Small intestine (tissue), 7 donors: Measurements from ENCODE around the gene NT5M. TPM values are rescaled to one million over a fixed set of nuclear protein-coding genes. Genes with fewer than 3 reads are reported as not detected.

Source experiments
- DNase-seq, 2 donors: peaks; one replicate each; pipeline versions ENCODE4 v3.0.0 to v3.0.0-alpha.2; 2013
- FAIRE-seq: peaks from 2 replicates; lab custom pipeline; 2012; peaks lifted over from hg19 to GRCh38; lab: Jason Lieb, UNC
- H3K27ac ChIP-seq, 3 donors: one replicate each; pipeline ENCODE4 v1.5.1; 2013; ENCODE audit warnings: low read length in 2 of 3, mild to moderate bottlenecking in 2 of 3, control low read depth in 1 of 3, inconsistent platforms in 1 of 3, low read depth in 1 of 3, moderate library complexity in 1 of 3
- H3K27me3 ChIP-seq, 3 donors: one replicate each; pipeline ENCODE4 v1.6.1; 2013; ENCODE audit warnings: low read length in 3 of 3, inconsistent platforms in 1 of 3; ENCODE audit not compliant: control insufficient read depth in 3 of 3, insufficient read depth in 3 of 3
- H3K36me3 ChIP-seq, 3 donors: one replicate each; pipeline ENCODE4 v1.6.1; 2013; ENCODE audit warnings: low read length in 3 of 3, inconsistent platforms in 1 of 3, low read depth in 1 of 3, mild to moderate bottlenecking in 1 of 3, moderate library complexity in 1 of 3; ENCODE audit not compliant: control insufficient read depth in 3 of 3, insufficient read depth in 2 of 3
- H3K4me1 ChIP-seq, 3 donors: one replicate each; pipeline ENCODE4 v1.6.1; 2013; ENCODE audit warnings: low read length in 2 of 3, inconsistent platforms in 1 of 3, low read depth in 1 of 3, mild to moderate bottlenecking in 1 of 3, moderate library complexity in 1 of 3; ENCODE audit not compliant: control insufficient read depth in 3 of 3, insufficient read depth in 2 of 3
- H3K4me3 ChIP-seq, 3 donors: one replicate each; pipeline ENCODE4 v1.5.1; 2013; ENCODE audit warnings: low read length in 3 of 3, control low read depth in 1 of 3, inconsistent platforms in 1 of 3, low read depth in 1 of 3, mild to moderate bottlenecking in 1 of 3, moderate library complexity in 1 of 3
- H3K9me3 ChIP-seq, 2 donors: one replicate each; pipeline ENCODE4 v1.6.1; 2013; ENCODE audit warnings: low read depth in 1 of 2, low read length in 1 of 2; ENCODE audit not compliant: control insufficient read depth in 2 of 2, insufficient read depth in 1 of 2
- WGBS, 3 donors: extraction: QIAGEN DNeasy Blood & Tissue Kit; methylation state at CpG; one replicate each; pipeline ENCODE4 v1.1.7; 2013; 5-methylcytosine and 5-hydroxymethylcytosine counted together
- polyA plus RNA-seq, 4 donors: library from polyadenylated mRNA; stranded (reverse) in 3 of 4; unstranded in 1 of 4; fragments of 200-250 nt in 3 of 4; fragments of 120-200 nt in 1 of 4; gene quantifications; one replicate each; pipeline versions ENCODE4 v1.2.1 to v1.2.3, GENCODE V29; 2013
- donor health status: healthy with polysubstance abuse.
- donor health status: control.
- donor health status: control.
- donor health status: Bipolar disorder and iron deficiency.
- donor health status: healthy.

The NT5M gene
- polyA plus RNA-seq, 4 donors = 0.54 to 2.1 (median 1.6) TPM; not detected in 1

- FAIRE-seq (no peak), DNase-seq (no peak)
- peaks cover 0 to 9% (median 0%) of the 10 kb centered on the region in 3 donors for H3K27me3 ChIP-seq
- H3K4me3 ChIP-seq = no peak overlapping the region
- no peaks in the 10 kb centered on the region for H3K36me3 ChIP-seq
- H3K27ac ChIP-seq = no peak overlapping the region
- WGBS, 3 donors = 45 to 56% (median 53%) methylated on average over 2 of the region's 2 CpGs
- H3K9me3 ChIP-seq = peaks cover 0 to 5% of the 10 kb centered on the region in 2 donors
- peaks cover 0 to 3% (median 0%) of the 10 kb centered on the region in 3 donors for H3K4me1 ChIP-seq
Measured at GRCh38 chr17:17358866-17359265, 55.7 kb downstream of the NT5M start.

DNA sequence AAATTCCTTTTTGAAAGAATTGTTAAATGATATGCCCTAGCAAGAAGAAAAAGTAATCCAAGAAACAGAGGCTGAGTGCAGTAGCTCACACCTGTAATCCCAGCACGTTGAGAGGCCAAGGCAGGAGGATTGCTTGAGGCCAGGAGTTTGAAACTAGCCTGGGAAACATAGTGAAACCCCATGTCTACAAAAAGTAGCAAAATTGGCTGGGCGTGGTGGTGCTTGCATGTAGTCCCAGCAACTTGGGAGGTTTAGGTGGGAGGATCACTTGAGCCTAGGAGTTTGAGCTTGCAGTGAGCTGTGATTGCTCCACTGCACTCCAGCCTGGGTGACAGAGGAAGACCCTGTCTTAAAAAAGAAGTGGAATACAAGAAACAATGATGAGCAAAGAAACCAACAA lies 56.1 kb downstream of the NT5M start:
- WGBS, 3 donors = 73 to 80% (median 76%) methylated on average over 2 of the region's 2 CpGs
- peaks cover 0 to 5% of the 10 kb centered on the region in 2 donors for H3K9me3 ChIP-seq
- H3K4me1 ChIP-seq = peaks cover 0 to 3% (median 0%) of the 10 kb centered on the region in 3 donors
- no peak for DNase-seq
- no peak for FAIRE-seq
- H3K27ac ChIP-seq = no peak overlapping the region
- no peaks in the 10 kb centered on the region for H3K36me3 ChIP-seq
- H3K4me3 ChIP-seq = no peak overlapping the region
- peaks cover 0 to 9% (median 0%) of the 10 kb centered on the region in 3 donors for H3K27me3 ChIP-seq

DNA sequence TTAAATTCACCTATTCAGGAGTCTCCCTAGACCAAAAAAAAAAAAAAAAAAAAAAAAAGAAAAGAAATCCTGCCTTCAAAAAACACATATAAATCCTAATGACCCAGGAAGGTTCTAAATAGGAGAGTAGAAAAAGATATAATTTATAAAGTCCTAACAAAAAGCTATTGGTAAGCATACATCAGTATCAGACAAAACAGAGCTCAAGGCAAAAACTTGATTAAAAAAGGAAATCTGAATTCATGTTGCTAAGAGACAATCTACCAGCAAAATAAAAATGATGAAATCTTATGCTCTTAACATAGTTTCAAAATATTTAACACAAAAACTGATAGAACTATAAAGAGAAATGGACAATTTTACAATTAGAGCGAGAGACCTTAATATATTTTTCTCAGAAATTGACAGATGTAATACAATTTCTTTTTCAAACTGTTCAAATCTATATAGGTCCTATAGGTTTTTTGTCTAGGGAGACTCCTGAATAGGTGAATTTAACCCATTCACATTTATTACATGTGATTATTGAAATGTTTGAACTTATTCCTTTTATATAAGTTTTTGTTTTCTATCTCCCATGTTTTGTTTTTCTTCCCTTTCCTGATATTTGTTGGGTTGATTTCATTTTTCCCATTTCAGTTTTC lies 57.0 kb downstream of the NT5M start:
- WGBS, 3 donors = 83 to 89% (median 87%) methylated on average over 1 of the region's 1 CpG
- Histone ChIP-seq H3K27me3 (peaks cover 0 to 8% (median 0%) of the 10 kb centered on the region in 3 donors), H3K27ac (no peak overlapping the region), H3K36me3 (no peaks in the 10 kb centered on the region), H3K9me3 (peaks cover 0 to 5% of the 10 kb centered on the region in 2 donors), H3K4me1 (peaks cover 0 to 3% (median 0%) of the 10 kb centered on the region in 3 donors), H3K4me3 (no peak overlapping the region)
- FAIRE-seq (no peak), DNase-seq (no peak)

GRCh38 chr17:17361543-17361866 lies 58.3 kb downstream of the NT5M start:
- DNase-seq = no peak
- Histone ChIP-seq H3K27ac (no peak overlapping the region), H3K9me3 (peaks cover 0 to 8% of the 10 kb centered on the region in 2 donors), H3K4me3 (no peak overlapping the region), H3K4me1 (no peaks in the 10 kb centered on the region), H3K27me3 (peaks cover 0 to 4% (median 0%) of the 10 kb centered on the region in 3 donors), H3K36me3 (no peaks in the 10 kb centered on the region)
- FAIRE-seq = no peak
- WGBS, 3 donors = 73 to 80% (median 78%) methylated on average over 5 of the region's 5 CpGs

DNA sequence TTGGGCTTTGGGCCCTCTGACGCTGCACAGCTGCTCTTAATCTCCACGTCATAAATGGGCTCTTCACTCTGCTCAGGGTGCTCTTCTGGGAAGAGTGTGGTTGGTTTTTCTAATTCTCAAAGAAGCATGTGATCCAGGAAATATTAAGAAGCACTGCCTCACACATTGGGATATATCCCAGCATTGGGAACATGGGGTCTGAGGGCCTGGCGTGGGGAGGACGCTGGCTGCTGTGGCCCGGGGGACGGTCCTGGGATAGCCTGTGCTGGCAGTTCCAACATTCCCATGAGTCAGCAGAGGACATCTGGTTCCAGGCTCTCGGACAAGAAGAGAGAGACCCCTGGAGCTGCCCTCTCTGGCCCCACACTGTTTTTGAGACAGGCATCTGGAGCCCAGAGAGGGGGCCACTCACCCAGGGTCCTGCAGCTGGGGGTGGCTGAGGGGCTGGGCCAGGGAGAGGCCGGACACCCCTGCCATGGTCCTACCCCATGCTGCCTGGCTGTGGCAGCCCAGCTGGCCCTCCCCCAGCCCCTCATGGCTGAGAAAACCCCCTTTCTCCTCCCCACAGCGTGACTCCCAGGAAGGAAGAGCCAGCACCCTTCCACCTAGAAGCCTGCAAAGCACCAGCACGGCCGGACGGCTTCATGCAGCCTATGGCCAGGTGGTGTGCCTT lies 58.8 kb downstream of the NT5M start:
- FAIRE-seq (no peak), DNase-seq (no peak)
- Histone ChIP-seq H3K36me3 (no peaks in the 10 kb centered on the region), H3K27ac (no peak overlapping the region), H3K4me1 (no peaks in the 10 kb centered on the region), H3K9me3 (peaks cover 0 to 8% of the 10 kb centered on the region in 2 donors), H3K4me3 (no peak overlapping the region), H3K27me3 (peaks cover 0 to 8% (median 0%) of the 10 kb centered on the region in 3 donors)
- 70 to 78% (median 73%) methylated on average over 11 to 12 of the region's 12 CpGs for WGBS, 3 donors

DNA sequence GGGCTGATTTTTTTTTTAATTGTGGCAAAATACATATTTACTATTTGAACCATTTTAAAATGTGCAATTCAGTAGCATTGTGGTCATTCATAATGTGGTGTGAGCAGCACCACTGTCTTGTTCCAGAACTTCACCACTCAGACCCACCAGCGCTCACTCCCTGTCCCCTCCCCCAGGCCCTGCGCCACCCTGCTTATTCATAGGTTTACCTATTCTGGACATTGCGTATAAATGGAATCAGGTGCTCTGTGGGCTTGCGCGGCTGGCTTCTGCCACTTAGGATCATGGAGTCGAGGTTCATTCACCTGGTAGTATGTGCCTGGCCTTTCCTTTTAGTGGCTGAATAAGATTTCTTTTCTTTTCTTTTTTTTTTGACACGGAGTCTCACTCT lies 59.4 kb downstream of the NT5M start:
- peaks cover 0 to 8% (median 0%) of the 10 kb centered on the region in 3 donors for H3K27me3 ChIP-seq
- WGBS, 3 donors = 91 to 94% (median 92%) methylated on average over 7 of the region's 7 CpGs
- DNase-seq = no peak
- H3K4me1 ChIP-seq = no peaks in the 10 kb centered on the region
- peaks cover 0 to 8% of the 10 kb centered on the region in 2 donors for H3K9me3 ChIP-seq
- H3K4me3 ChIP-seq = no peak overlapping the region
- H3K36me3 ChIP-seq = no peaks in the 10 kb centered on the region
- H3K27ac ChIP-seq = no peak overlapping the region
- FAIRE-seq = no peak

DNA sequence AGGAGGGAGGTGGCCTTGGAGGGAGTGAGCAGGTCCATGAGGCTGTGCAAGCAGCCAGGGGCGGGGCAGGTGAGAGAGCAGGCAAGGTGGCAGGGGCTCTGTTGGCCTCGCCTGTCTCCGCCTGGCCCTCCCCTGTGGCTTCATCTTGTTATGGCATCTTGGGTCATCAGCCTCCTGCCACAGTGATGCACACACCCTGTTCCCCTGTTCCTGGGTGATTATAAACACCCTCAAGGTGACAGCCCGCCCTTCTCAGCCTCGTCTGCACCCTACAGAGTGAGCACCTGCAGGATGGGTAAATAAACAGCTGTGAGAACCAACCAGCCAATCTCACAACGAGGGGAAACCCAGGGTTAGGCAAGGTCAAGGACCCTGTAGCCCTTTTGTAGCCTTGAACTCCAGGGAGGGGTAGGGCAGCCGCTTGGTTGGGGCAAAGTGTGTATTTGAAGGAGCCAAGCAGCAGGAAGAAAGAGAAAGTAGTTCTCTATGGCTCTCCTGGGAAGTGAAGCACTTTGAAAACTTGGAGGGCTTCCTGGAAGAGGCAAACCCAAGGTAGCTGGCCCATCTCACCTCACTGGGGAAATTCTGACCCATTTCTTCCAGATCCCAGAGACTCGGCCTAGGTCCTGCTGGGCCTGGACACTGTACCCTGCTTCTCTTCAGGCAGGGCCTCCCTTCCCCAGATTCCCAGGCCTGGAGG lies 60.6 kb downstream of the NT5M start:
- Histone ChIP-seq H3K27ac (peak overlapping the region in 1 of 3 donors; percentile 8), H3K4me3 (no peak overlapping the region), H3K27me3 (peaks cover 0 to 5% (median 0%) of the 10 kb centered on the region in 3 donors), H3K36me3 (no peaks in the 10 kb centered on the region), H3K9me3 (peaks cover 0 to 8% of the 10 kb centered on the region in 2 donors), H3K4me1 (no peaks in the 10 kb centered on the region)
- no peak for FAIRE-seq
- DNase-seq = peak; percentile 29 to 44
- WGBS, 3 donors = 16 to 48% (median 24%) methylated on average over 8 of the region's 8 CpGs

DNA sequence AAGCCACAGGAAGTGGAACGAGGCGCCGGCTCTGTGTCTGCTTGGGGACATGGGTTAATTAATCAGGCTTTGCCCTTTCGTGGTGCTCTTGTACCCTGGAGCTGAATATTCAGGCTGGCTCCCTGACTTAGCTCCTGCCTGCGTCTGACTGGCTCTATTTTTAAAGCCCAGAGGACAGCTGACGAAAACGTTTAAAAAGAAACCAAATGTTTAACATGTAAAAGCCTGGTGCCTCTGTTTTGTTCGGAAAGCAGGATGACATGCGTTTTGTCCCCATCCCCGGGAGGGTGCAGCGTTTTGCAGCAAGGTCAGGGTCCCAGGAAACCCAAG lies 61.1 kb downstream of the NT5M start:
- H3K4me3 ChIP-seq = no peak overlapping the region
- DNase-seq = no peak

More for the DNA sequence above, 61.1 kb downstream of the NT5M start:
- H3K27me3 ChIP-seq = peaks cover 0 to 3% (median 0%) of the 10 kb centered on the region in 3 donors
- H3K4me1 ChIP-seq = no peaks in the 10 kb centered on the region
- no peaks in the 10 kb centered on the region for H3K36me3 ChIP-seq
- no peak overlapping the region for H3K27ac ChIP-seq
- WGBS, 3 donors = 45 to 58% (median 49%) methylated on average over 11 of the region's 11 CpGs
- peaks cover 0 to 5% of the 10 kb centered on the region in 2 donors for H3K9me3 ChIP-seq
- no peak for FAIRE-seq
